Loucy (cell line): ENCODE measurements around the gene TMEM273.

Experiments
- H2AFZ ChIP-seq: fragments of 200-600 bp; sonication (generic); 2 replicates; pipeline ENCODE4 v1.6.0; 2016; ENCODE audit warnings: antibody characterized with exemption, mild to moderate bottlenecking, low read length, moderate library complexity
- H3F3A ChIP-seq: fragments of 200-600 bp; 2 replicates; pipeline ENCODE4 v1.6.0; 2016; ENCODE audit warnings: antibody characterized with exemption, low read depth, mild to moderate bottlenecking
- H3K27me3 ChIP-seq: fragments of 200-600 bp; sonication (generic); 2 replicates; pipeline ENCODE4 v1.6.1; 2014; ENCODE audit warnings: low read length, mild to moderate bottlenecking; ENCODE audit not compliant: insufficient read depth, poor library complexity, severe bottlenecking
- H3K36me3 ChIP-seq: fragments of 200-600 bp; sonication (generic); 2 replicates; pipeline ENCODE4 v1.6.1; 2016; ENCODE audit warnings: low read length; ENCODE audit not compliant: insufficient read depth
- H3K4me1 ChIP-seq: fragments of 200-600 bp; sonication (generic); 2 replicates; pipeline ENCODE4 v1.5.1; 2014; ENCODE audit warnings: low read length, mild to moderate bottlenecking; ENCODE audit not compliant: insufficient read depth, poor library complexity, severe bottlenecking
- H3K4me2 ChIP-seq: fragments of 200-600 bp; sonication (generic); 2 replicates; pipeline ENCODE4 v1.6.0; 2014; ENCODE audit warnings: antibody characterized with exemption, low read length, low read depth, mild to moderate bottlenecking; ENCODE audit not compliant: poor library complexity, severe bottlenecking
- H3K4me3 ChIP-seq: fragments of 200-600 bp; sonication (generic); 2 replicates; pipeline ENCODE4 v1.5.1; 2014; ENCODE audit warnings: low read length, mild to moderate bottlenecking, mixed read lengths; ENCODE audit not compliant: poor library complexity, severe bottlenecking
- H3K79me2 ChIP-seq: fragments of 200-600 bp; sonication (generic); 2 replicates; pipeline ENCODE4 v1.6.1; 2014; ENCODE audit warnings: low read length; ENCODE audit not compliant: insufficient read depth
- H3K9ac ChIP-seq: fragments of 200-600 bp; sonication (generic); 2 replicates; pipeline ENCODE4 v1.6.0; 2014; ENCODE audit warnings: mild to moderate bottlenecking, low read depth, low read length, moderate library complexity; ENCODE audit not compliant: poor library complexity, severe bottlenecking
- H3K9me2 ChIP-seq: fragments of 200-600 bp; sonication (generic); replicated peaks from 2 replicates; pipeline ENCODE4 v1.6.1; 2016; ENCODE audit warnings: low read depth, low read length, mixed read lengths
- H3K9me3 ChIP-seq: fragments of 200-600 bp; sonication (generic); 2 replicates; pipeline ENCODE4 v1.6.1; 2014; ENCODE audit warnings: mild to moderate bottlenecking, antibody characterized with exemption, low read length, low read depth; ENCODE audit not compliant: insufficient read depth
- H4K20me1 ChIP-seq: fragments of 200-600 bp; sonication (generic); 2 replicates; pipeline ENCODE4 v1.6.0; 2014; ENCODE audit warnings: antibody characterized with exemption, low read length, mild to moderate bottlenecking; ENCODE audit not compliant: insufficient read depth, poor library complexity, severe bottlenecking
- EZH2phosphoT487 ChIP-seq: fragments of 200-600 bp; IDR thresholded peaks from 2 replicates; pipeline ENCODE4 v1.6.1; 2018; ENCODE audit warnings: antibody characterized with exemption, mild to moderate bottlenecking, moderate library complexity, borderline replicate concordance
- TF ChIP-seq, protein P1 (sequence below): fragments of 200-600 bp; sonication (generic); conservative IDR thresholded peaks from 2 replicates; pipeline ENCODE4 v1.5.1; 2014; ENCODE audit warnings: mild to moderate bottlenecking, antibody characterized with exemption, low read length

The TMEM273 gene

DNA sequence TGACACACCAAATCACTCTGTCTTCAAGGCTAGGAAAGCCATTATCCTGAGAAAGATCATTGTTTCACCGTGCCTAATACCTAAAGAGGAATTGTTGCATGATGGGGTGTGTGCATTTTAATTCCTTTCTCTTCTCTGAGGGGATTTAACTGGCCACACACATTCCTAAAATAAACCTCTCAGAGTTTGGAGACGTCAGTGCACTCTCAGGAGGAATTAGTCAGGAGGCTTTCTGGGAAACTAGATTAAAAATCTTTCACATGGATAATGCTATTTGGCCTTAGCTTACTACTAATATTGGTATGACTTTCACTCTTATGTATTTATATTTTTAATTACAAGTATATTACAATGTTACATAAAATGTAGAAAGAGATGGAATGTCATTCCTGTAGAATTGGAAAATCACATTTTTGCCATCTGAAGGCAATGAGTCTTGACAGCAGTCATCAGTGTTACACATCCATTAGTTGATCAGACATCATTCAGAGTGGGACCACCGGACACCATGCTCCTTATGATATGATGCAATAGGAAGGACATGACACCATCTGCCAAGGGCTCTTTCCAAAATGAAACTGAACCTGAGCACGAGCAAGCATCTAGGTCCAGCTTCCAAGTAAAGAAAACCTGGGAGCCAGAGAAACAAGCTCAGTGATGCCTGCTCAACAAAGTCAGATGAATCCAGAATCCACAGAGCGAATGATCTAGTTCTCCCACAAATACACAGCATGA lies 43.1 kb upstream of the TMEM273 start:
- Histone ChIP-seq H3K79me2 (no peaks in the 10 kb centered on the region), H3K4me1 (no peaks in the 10 kb centered on the region), H3K9me2 (no peaks in the 10 kb centered on the region), H3F3A (no peaks in the 10 kb centered on the region), H4K20me1 (no peaks in the 10 kb centered on the region), H3K9me3 (no peaks in the 10 kb centered on the region), H3K9ac (no peak overlapping the region), H3K36me3 (no peaks in the 10 kb centered on the region), H3K4me3 (no peak overlapping the region), H3K27me3 (no peaks in the 10 kb centered on the region), H2AFZ (no peak overlapping the region), H3K4me2 (no peak overlapping the region)
- TF ChIP-seq EZH2phosphoT487: no peak
- TF ChIP-seq, protein P1, sequence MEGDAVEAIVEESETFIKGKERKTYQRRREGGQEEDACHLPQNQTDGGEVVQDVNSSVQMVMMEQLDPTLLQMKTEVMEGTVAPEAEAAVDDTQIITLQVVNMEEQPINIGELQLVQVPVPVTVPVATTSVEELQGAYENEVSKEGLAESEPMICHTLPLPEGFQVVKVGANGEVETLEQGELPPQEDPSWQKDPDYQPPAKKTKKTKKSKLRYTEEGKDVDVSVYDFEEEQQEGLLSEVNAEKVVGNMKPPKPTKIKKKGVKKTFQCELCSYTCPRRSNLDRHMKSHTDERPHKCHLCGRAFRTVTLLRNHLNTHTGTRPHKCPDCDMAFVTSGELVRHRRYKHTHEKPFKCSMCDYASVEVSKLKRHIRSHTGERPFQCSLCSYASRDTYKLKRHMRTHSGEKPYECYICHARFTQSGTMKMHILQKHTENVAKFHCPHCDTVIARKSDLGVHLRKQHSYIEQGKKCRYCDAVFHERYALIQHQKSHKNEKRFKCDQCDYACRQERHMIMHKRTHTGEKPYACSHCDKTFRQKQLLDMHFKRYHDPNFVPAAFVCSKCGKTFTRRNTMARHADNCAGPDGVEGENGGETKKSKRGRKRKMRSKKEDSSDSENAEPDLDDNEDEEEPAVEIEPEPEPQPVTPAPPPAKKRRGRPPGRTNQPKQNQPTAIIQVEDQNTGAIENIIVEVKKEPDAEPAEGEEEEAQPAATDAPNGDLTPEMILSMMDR: no peak

DNA sequence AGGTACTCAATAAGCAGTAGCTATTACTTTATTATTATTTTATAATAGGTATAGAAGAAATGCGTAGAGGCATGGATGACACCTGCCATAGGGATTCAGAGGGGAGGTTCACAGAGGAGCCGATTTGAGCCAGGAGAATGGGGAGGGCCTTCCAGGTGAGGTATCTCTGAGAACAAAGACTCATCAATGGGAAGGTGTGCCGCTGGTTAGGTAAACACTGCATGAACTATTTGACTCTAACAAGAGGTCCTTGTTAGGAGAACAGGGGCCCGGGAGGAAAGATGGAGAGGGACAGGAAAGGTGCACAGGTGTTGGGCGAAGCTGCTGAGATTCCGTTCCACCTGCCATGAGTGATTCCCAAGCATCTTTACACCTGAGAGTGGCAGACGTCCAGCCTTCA lies 41.8 kb upstream of the TMEM273 start:
- H3K36me3 ChIP-seq: no peaks in the 10 kb centered on the region
- TF ChIP-seq, protein P1: no peak
- no peak for TF ChIP-seq EZH2phosphoT487
- no peak overlapping the region for H3K9ac ChIP-seq
- H3K4me1 ChIP-seq: no peaks in the 10 kb centered on the region
- no peak overlapping the region for H3K4me2 ChIP-seq
- no peak overlapping the region for H3K4me3 ChIP-seq
- no peaks in the 10 kb centered on the region for H3K79me2 ChIP-seq
- H3K9me3 ChIP-seq: no peaks in the 10 kb centered on the region
- no peaks in the 10 kb centered on the region for H3F3A ChIP-seq
- no peaks in the 10 kb centered on the region for H4K20me1 ChIP-seq
- H2AFZ ChIP-seq: no peak overlapping the region
- H3K9me2 ChIP-seq: no peaks in the 10 kb centered on the region
- no peaks in the 10 kb centered on the region for H3K27me3 ChIP-seq

DNA sequence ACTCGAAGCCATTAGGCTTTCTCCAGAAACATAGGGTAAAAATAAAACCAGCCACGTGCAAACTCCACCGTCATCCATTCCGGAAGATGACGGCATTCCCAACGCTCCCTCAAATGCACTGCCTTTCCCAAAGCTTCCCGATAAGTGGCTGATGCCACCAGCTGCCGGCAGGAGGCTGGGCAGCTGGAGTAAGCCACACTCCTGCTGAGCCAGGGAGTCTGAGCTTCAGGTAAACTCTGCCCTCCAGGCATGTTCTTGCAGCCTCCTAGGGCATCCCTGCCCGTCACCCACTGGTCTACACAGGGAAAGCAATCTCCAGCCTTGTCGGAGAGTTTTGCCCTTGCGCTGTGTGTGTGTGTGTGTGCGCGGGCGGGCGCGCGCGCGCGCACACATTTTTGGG lies 40.5 kb upstream of the TMEM273 start:
- Histone ChIP-seq H3K36me3 (no peaks in the 10 kb centered on the region), H2AFZ (no peak overlapping the region), H3K4me2 (no peak overlapping the region), H4K20me1 (no peaks in the 10 kb centered on the region), H3K27me3 (no peaks in the 10 kb centered on the region), H3K4me1 (no peaks in the 10 kb centered on the region), H3K9me3 (no peaks in the 10 kb centered on the region), H3F3A (no peaks in the 10 kb centered on the region), H3K9ac (no peak overlapping the region), H3K4me3 (no peak overlapping the region), H3K9me2 (no peaks in the 10 kb centered on the region), H3K79me2 (no peaks in the 10 kb centered on the region)
- TF ChIP-seq, protein P1: no peak
- no peak for TF ChIP-seq EZH2phosphoT487
